Measurements from ENCODE around the gene ATP2C2. TPM values are rescaled to one million over a fixed set of nuclear protein-coding genes. Genes with fewer than 3 reads are reported as not detected.
"Not testable (repeated sequence)": the region's sequence is repeated elsewhere in the genome, so short reads cannot be mapped to it uniquely, and the experiment has no call there.

ATP2C2 gene
- total and polyA plus RNA-seq, 2 donors (not counting 1 experiment from before 2014, with no cell fraction given): not detected

DNA sequence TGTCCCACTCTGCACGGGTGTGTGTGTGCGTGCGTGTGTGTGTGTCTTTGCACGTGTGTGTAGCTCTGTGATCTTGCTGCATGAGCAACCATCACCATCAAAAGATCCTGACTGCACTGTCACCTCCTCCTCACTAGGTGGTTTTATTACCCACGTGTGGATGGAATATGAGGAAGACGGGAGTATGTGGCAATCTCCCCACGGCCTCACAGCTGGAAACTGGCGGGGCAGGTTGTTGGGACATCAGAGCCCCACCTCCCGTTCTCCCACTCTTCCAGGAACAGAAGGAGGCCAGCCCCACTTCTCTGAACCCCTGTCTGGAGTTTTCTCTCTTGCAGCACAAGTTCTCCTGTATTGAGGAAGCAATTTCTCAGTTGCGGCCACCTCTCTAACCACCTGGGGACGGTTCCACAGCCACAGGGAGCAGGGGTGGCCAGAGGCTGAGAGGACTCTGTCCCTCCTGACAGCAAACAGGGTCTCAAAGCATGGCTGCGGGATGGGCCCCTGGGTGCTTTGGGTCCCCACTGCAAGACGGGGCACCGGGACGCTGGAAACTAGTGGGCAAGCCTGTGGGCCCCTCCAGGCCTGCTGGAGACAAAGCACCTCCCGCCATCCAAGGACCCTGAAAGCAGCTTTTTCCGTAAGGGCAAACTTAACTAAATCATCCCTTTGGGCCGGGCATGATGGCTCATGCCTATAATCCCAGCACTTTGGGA is 27.9 kb upstream of the ATP2C2 start:
- H3K27me3 ChIP-seq (replicated peaks in 1 of 4; ENCODE audit: control extremely low read depth in 1 of 4, control insufficient read depth in 3 of 4, insufficient read depth in 4 of 4, low read length in 3 of 4): no peaks in the 10 kb centered on the region
- no peak for ATAC-seq (ENCODE audit: low read depth)
- no peak overlapping the region for H3K4me3 Mint-ChIP-seq
- H3K79me2 ChIP-seq (ENCODE audit: control insufficient read depth, insufficient read depth, low read length): no peaks in the 10 kb centered on the region
- H3K36me3 ChIP-seq (replicated peaks in 1 of 2; ENCODE audit: control extremely low read depth in 1 of 2, control insufficient read depth in 1 of 2, extremely low read depth in 1 of 2, insufficient read depth in 2 of 2, low read length in 1 of 2): no peaks in the 10 kb centered on the region
- no peak overlapping the region for H2AFZ ChIP-seq (ENCODE audit: insufficient read depth, low read depth, low read length, poor library complexity, severe bottlenecking)
- H3K4me3 ChIP-seq (ENCODE audit: control extremely low read depth in 1 of 5, extremely low read depth in 1 of 5, insufficient read depth in 1 of 5, low read depth in 2 of 5, low read length in 4 of 5): no peak overlapping the region
- H3K27ac Mint-ChIP-seq: no peak overlapping the region
- no peak for DNase-seq
- 85% methylated on average over 14 of the region's 18 CpGs for WGBS (ENCODE audit: insufficient coverage)
- H3K4me1 ChIP-seq (ENCODE audit: control insufficient read depth in 2 of 2, insufficient read depth in 2 of 2, low read length in 2 of 2): no peaks in the 10 kb centered on the region
- H3K27me3 Mint-ChIP-seq: peaks cover 4% of the 10 kb centered on the region
- H3K9ac ChIP-seq (ENCODE audit: low read length): no peak overlapping the region
- peaks cover 0 to 15% (median 0%) of the 10 kb centered on the region in 3 donors for H3K9me3 ChIP-seq (ENCODE audit: control extremely low read depth in 1 of 3, control insufficient read depth in 2 of 3, insufficient read depth in 1 of 3, low read length in 2 of 3)
- peaks cover 7% of the 10 kb centered on the region for H3K9me3 Mint-ChIP-seq (ENCODE audit: insufficient read depth)
- H3K27ac ChIP-seq (ENCODE audit: low read length in 2 of 2): no peak overlapping the region
- TF ChIP-seq, protein P1, sequence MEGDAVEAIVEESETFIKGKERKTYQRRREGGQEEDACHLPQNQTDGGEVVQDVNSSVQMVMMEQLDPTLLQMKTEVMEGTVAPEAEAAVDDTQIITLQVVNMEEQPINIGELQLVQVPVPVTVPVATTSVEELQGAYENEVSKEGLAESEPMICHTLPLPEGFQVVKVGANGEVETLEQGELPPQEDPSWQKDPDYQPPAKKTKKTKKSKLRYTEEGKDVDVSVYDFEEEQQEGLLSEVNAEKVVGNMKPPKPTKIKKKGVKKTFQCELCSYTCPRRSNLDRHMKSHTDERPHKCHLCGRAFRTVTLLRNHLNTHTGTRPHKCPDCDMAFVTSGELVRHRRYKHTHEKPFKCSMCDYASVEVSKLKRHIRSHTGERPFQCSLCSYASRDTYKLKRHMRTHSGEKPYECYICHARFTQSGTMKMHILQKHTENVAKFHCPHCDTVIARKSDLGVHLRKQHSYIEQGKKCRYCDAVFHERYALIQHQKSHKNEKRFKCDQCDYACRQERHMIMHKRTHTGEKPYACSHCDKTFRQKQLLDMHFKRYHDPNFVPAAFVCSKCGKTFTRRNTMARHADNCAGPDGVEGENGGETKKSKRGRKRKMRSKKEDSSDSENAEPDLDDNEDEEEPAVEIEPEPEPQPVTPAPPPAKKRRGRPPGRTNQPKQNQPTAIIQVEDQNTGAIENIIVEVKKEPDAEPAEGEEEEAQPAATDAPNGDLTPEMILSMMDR (IDR thresholded peaks at IDR 0.05): no peak
- TF ChIP-seq EZH2 (IDR thresholded peaks at IDR 0.05; ENCODE audit: borderline replicate concordance, insufficient read depth, low read depth, low read length, poor library complexity, severe bottlenecking): no peak
- no peaks in the 10 kb centered on the region for H3K4me1 Mint-ChIP-seq
- H3K4me2 ChIP-seq (replicated peaks; ENCODE audit: low read depth, low read length, poor library complexity, severe bottlenecking): no peak overlapping the region
- ChIA-PET CTCF (no interaction called here), POLR2A (no interaction called here)
- H4K20me1 ChIP-seq (ENCODE audit: control insufficient read depth, insufficient read depth, low read length, poor library complexity, severe bottlenecking): no peaks in the 10 kb centered on the region
- intact Hi-C loops (cut with micrococcal nuclease): no loop called here

DNA sequence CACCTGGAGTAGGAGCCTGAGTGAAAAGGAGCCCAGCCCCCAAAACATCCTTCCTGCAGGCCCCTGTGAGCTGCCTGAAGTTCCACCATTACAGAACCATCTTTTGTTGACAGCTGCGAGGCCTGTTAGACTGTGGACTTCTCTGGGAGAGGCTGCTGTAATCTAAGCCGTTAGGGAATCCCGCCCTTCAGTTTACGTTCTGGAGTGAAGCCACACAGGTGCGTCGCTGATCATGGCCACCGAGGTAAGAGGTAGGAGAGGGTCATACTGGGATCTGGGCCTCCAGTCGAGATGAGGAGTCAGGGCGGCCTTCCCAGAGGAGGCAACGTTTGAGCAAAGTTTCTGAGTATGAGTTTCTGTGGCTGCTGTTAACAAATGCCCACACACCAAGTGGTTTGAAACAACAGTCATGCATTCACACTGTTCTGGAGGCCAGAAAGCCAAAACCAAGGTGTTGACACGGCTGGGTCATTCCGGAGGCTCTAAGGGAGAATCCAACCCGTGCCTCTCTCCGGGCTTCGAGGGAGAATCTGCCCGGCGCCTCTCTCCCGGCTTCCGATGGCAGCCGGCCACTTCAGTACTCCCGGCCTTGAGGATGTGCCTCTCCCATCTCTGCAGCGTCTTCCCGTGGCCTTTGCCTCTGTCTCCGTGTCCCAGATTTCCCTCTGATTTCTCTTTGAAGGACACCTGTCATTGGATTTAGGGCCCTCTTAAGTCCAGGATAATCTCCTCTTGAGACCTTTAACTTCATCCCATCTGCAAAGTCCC is 26.6 kb upstream of the ATP2C2 start:
- Histone ChIP-seq H4K20me1 (ENCODE audit: control insufficient read depth, insufficient read depth, low read length, poor library complexity, severe bottlenecking) (no peaks in the 10 kb centered on the region), H3K4me1 (ENCODE audit: control insufficient read depth in 2 of 2, insufficient read depth in 2 of 2, low read length in 2 of 2) (no peaks in the 10 kb centered on the region), H3K4me3 (ENCODE audit: control extremely low read depth in 1 of 5, extremely low read depth in 1 of 5, insufficient read depth in 1 of 5, low read depth in 2 of 5, low read length in 4 of 5) (no peak overlapping the region), H3K36me3 (replicated peaks in 1 of 2; ENCODE audit: control extremely low read depth in 1 of 2, control insufficient read depth in 1 of 2, extremely low read depth in 1 of 2, insufficient read depth in 2 of 2, low read length in 1 of 2) (no peaks in the 10 kb centered on the region), H3K27me3 (replicated peaks in 1 of 4; ENCODE audit: control extremely low read depth in 1 of 4, control insufficient read depth in 3 of 4, insufficient read depth in 4 of 4, low read length in 3 of 4) (no peaks in the 10 kb centered on the region), H2AFZ (ENCODE audit: insufficient read depth, low read depth, low read length, poor library complexity, severe bottlenecking) (no peak overlapping the region), H3K79me2 (ENCODE audit: control insufficient read depth, insufficient read depth, low read length) (no peaks in the 10 kb centered on the region), H3K9ac (ENCODE audit: low read length) (no peak overlapping the region), H3K27ac (ENCODE audit: low read length in 2 of 2) (no peak overlapping the region), H3K4me2 (replicated peaks; ENCODE audit: low read depth, low read length, poor library complexity, severe bottlenecking) (no peak overlapping the region), H3K9me3 (ENCODE audit: control extremely low read depth in 1 of 3, control insufficient read depth in 2 of 3, insufficient read depth in 1 of 3, low read length in 2 of 3) (peaks cover 0 to 10% (median 0%) of the 10 kb centered on the region in 3 donors)
- ChIA-PET CTCF (no interaction called here), POLR2A (no interaction called here)
- intact Hi-C loops (cut with micrococcal nuclease): no loop called here
- Mint-ChIP-seq H3K4me3 (no peak overlapping the region), H3K27ac (no peak overlapping the region), H3K4me1 (no peaks in the 10 kb centered on the region), H3K27me3 (peaks cover 7% of the 10 kb centered on the region), H3K9me3 (ENCODE audit: insufficient read depth) (peaks cover 7% of the 10 kb centered on the region)
- ATAC-seq (ENCODE audit: low read depth) (no peak), DNase-seq (no peak)
- 96% methylated on average over 22 of the region's 24 CpGs for whole genome bisulfite sequencing (ENCODE audit: insufficient coverage)
- TF ChIP-seq, protein P1 (IDR thresholded peaks at IDR 0.05): no peak
- no peak for TF ChIP-seq EZH2 (IDR thresholded peaks at IDR 0.05; ENCODE audit: borderline replicate concordance, insufficient read depth, low read depth, low read length, poor library complexity, severe bottlenecking)

DNA sequence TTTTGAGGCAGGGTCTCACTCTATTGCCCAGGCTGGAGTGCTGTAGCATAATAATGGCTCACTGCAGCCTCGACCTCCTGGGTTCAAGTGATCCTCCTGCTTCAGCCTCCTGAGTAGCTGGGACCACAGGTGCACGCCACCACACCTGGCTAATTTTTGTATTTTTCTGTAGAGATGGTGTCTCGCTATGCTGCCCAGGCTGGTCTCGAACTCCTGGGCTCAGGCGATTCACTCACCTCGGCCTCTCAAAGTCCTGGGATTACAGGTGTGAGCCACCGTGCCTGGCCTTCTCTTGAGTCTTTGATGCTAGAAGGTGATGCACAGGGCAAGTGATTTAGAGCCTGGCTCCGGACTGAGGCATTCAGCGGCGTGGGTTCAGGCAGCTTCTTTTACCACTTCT is 24.5 kb upstream of the ATP2C2 start:
- H3K9ac ChIP-seq (ENCODE audit: low read length); H3K27me3 Mint-ChIP-seq; H3K9me3 ChIP-seq (ENCODE audit: control extremely low read depth in 1 of 3, control insufficient read depth in 2 of 3, insufficient read depth in 1 of 3, low read length in 2 of 3); H3K9me3 Mint-ChIP-seq (ENCODE audit: insufficient read depth); ATAC-seq (ENCODE audit: low read depth); POLR2A ChIA-PET; H3K4me1 Mint-ChIP-seq; H3K27me3 ChIP-seq (replicated peaks in 1 of 4; ENCODE audit: control extremely low read depth in 1 of 4, control insufficient read depth in 3 of 4, insufficient read depth in 4 of 4, low read length in 3 of 4); H3K4me2 ChIP-seq (replicated peaks; ENCODE audit: low read depth, low read length, poor library complexity, severe bottlenecking); intact Hi-C loops (cut with micrococcal nuclease); DNase-seq; H3K4me3 Mint-ChIP-seq; CTCF ChIA-PET; H3K27ac ChIP-seq (ENCODE audit: low read length in 2 of 2); H4K20me1 ChIP-seq (ENCODE audit: control insufficient read depth, insufficient read depth, low read length, poor library complexity, severe bottlenecking); H2AFZ ChIP-seq (ENCODE audit: insufficient read depth, low read depth, low read length, poor library complexity, severe bottlenecking); H3K79me2 ChIP-seq (ENCODE audit: control insufficient read depth, insufficient read depth, low read length); H3K4me3 ChIP-seq (ENCODE audit: control extremely low read depth in 1 of 5, extremely low read depth in 1 of 5, insufficient read depth in 1 of 5, low read depth in 2 of 5, low read length in 4 of 5); H3K4me1 ChIP-seq (ENCODE audit: control insufficient read depth in 2 of 2, insufficient read depth in 2 of 2, low read length in 2 of 2); H3K27ac Mint-ChIP-seq; H3K36me3 ChIP-seq (replicated peaks in 1 of 2; ENCODE audit: control extremely low read depth in 1 of 2, control insufficient read depth in 1 of 2, extremely low read depth in 1 of 2, insufficient read depth in 2 of 2, low read length in 1 of 2): not testable (repeated sequence)
- WGBS (ENCODE audit: insufficient coverage): 91% methylated on average over 7 of the region's 10 CpGs

Measured in B cell (primary cell).